GM12878 (cell line): Measurements from ENCODE around the gene HASPIN. TPM values are rescaled to one million over a fixed set of nuclear protein-coding genes. Genes with fewer than 3 reads are reported as not detected.
A peak's percentile ranks its signal among the peaks of the same experiment; 100 is the strongest.

Experiments used
- ATF3 ChIP-seq: IDR thresholded peaks from 2 replicates; pipeline ENCODE4 v1.6.1; 2011; ENCODE audit warnings: low read depth, mild to moderate bottlenecking, low read length, moderate library complexity, borderline replicate concordance; ENCODE audit errors: extremely low read depth
- BHLHE40 ChIP-seq, 2 experiments: fragments of 450-650 bp in 1 of 2; IDR thresholded peaks; 2 replicates each; pipeline ENCODE4 v1.6.1; 2011 to 2017; ENCODE audit warnings: low read depth in 2 of 2, borderline replicate concordance in 1 of 2, improper control_type of control experiment in 1 of 2, low read length in 1 of 2, mild to moderate bottlenecking in 1 of 2
- ETV6 ChIP-seq, 2 experiments: fragments of 450-650 bp in 1 of 2; IDR thresholded peaks in 1 of 2; conservative IDR thresholded peaks in 1 of 2; 2 replicates each; pipeline ENCODE4 v1.6.1; 2014; ENCODE audit warnings: antibody characterized with exemption in 1 of 2, borderline replicate concordance in 1 of 2, low read depth in 1 of 2, mild to moderate bottlenecking in 1 of 2, moderate library complexity in 1 of 2
- EZH2 ChIP-seq: IDR thresholded peaks from 2 replicates; pipeline ENCODE4 v1.6.1; 2012; ENCODE audit warnings: low read depth, mild to moderate bottlenecking, control low read depth, inconsistent platforms, low read length, borderline replicate concordance; ENCODE audit not compliant: control insufficient read depth
- IKZF2 ChIP-seq, 2 experiments: fragments of 450-650 bp; IDR thresholded peaks; 2 replicates each; pipeline ENCODE4 v1.6.1; 2017; ENCODE audit warnings: mild to moderate bottlenecking in 2 of 2, moderate library complexity in 2 of 2
- KAT2A ChIP-seq: conservative IDR thresholded peaks from 2 replicates; pipeline ENCODE4 v1.6.1; 2011; ENCODE audit warnings: low read depth, low read length; ENCODE audit not compliant: control insufficient read depth
- LARP7 ChIP-seq: fragments of 450-650 bp; IDR thresholded peaks from 2 replicates; pipeline ENCODE4 v1.6.1; 2017; ENCODE audit warnings: mild to moderate bottlenecking
- NFIC ChIP-seq: IDR thresholded peaks from 2 replicates; pipeline ENCODE4 v1.6.1; 2012; ENCODE audit warnings: low read depth, mild to moderate bottlenecking, inconsistent platforms, low read length, moderate library complexity
- NFXL1 ChIP-seq: fragments of 450-650 bp; IDR thresholded peaks from 2 replicates; pipeline ENCODE4 v1.6.1; 2017; ENCODE audit warnings: antibody characterized with exemption, mild to moderate bottlenecking, borderline replicate concordance
- NFYA ChIP-seq: IDR thresholded peaks from 2 replicates; pipeline ENCODE4 v1.6.1; 2011; ENCODE audit warnings: low read depth, mild to moderate bottlenecking, low read length, improper control_type of control experiment, borderline replicate concordance
- PAX5 ChIP-seq: IDR thresholded peaks from 2 replicates; pipeline ENCODE4 v1.6.1; 2011; ENCODE audit warnings: low read depth, low read length, borderline replicate concordance
- RAD51 ChIP-seq: fragments of 450-650 bp; IDR thresholded peaks from 2 replicates; pipeline ENCODE4 v1.6.1; 2016; ENCODE audit warnings: moderate library complexity, mild to moderate bottlenecking, inconsistent platforms
- RBBP5 ChIP-seq: fragments of 200-600 bp; sonication (generic); conservative IDR thresholded peaks from 2 replicates; pipeline ENCODE4 v1.6.1; 2016
- SMAD1 ChIP-seq: fragments of 450-650 bp; IDR thresholded peaks from 2 replicates; pipeline ENCODE4 v1.6.1; 2018; ENCODE audit warnings: mild to moderate bottlenecking, low read depth; ENCODE audit not compliant: partially characterized antibody
- SMAD5 ChIP-seq: IDR thresholded peaks from 2 replicates; pipeline ENCODE4 v1.6.1; 2016; ENCODE audit warnings: antibody characterized with exemption, low read depth
- STAT1 ChIP-seq: fragments of 450-650 bp; conservative IDR thresholded peaks from 2 replicates; pipeline ENCODE4 v1.6.1; 2014; ENCODE audit warnings: antibody characterized with exemption, mild to moderate bottlenecking
- TAF1 ChIP-seq: IDR thresholded peaks from 2 replicates; pipeline ENCODE4 v1.6.1; 2011; ENCODE audit warnings: mild to moderate bottlenecking, low read depth, low read length, borderline replicate concordance
- TCF12 ChIP-seq: IDR thresholded peaks from 2 replicates; pipeline ENCODE4 v1.6.1; 2011; ENCODE audit warnings: low read depth, mild to moderate bottlenecking, low read length
- WRNIP1 ChIP-seq: IDR thresholded peaks from 2 replicates; pipeline ENCODE4 v1.6.1; 2011; ENCODE audit warnings: low read depth, low read length, improper control_type of control experiment, borderline replicate concordance
- polyA plus RNA-seq, 11 experiments: library from polyadenylated mRNA; depleted of rRNA in 4 of 11; unstranded in 6 of 11; stranded (reverse) in 5 of 11; fragments of >200 nt; fragmentation: Nextera tagmentation in 4 of 11; fragmentation: Illumina TruSeq in 1 of 11; extraction: Ambion mirVana in 4 of 11; extraction: Trizol in 1 of 11; gene quantifications; 1 replicate in 1 of 11; 2 replicates in 10 of 11; pipeline versions ENCODE4 v1.2.1 to v1.2.3, GENCODE V29; 2011 to 2016; ENCODE audit warnings: inconsistent platforms in 2 of 11, missing spikeins in 2 of 11, low read depth in 1 of 11
- total RNA-seq, 4 experiments: library from RNA; depleted of rRNA in 3 of 4; stranded (reverse); fragments of >200 nt in 3 of 4; fragmentation: Illumina TruSeq in 1 of 4; extraction: Trizol in 1 of 4; gene quantifications; 2 replicates each; pipeline versions ENCODE4 v1.2.1 to v1.2.3, GENCODE V29; 2013 to 2021
- TF ChIP-seq, protein P1 (sequence below): fragments of 450-650 bp; IDR thresholded peaks from 2 replicates; pipeline ENCODE4 v1.6.1; 2014; ENCODE audit warnings: mild to moderate bottlenecking
- TF ChIP-seq, protein P2 (sequence below): fragments of 450-650 bp; IDR thresholded peaks from 2 replicates; pipeline ENCODE4 v1.6.1; 2016; ENCODE audit warnings: mild to moderate bottlenecking
- TF ChIP-seq, protein P3 (sequence below), 3 experiments: IDR thresholded peaks in 2 of 3; conservative IDR thresholded peaks in 1 of 3; 2 replicates each; pipeline ENCODE4 v1.5.1; 2011; ENCODE audit warnings: low read depth in 3 of 3, low read length in 3 of 3, mild to moderate bottlenecking in 3 of 3, control low read depth in 2 of 3, moderate library complexity in 2 of 3, inconsistent platforms in 1 of 3, mixed read lengths in 1 of 3; ENCODE audit not compliant: control insufficient read depth in 2 of 3, insufficient read depth in 1 of 3; ENCODE audit errors: extremely low read depth in 1 of 3
- TF ChIP-seq, protein P4 (sequence below): fragments of 150-350 bp; IDR thresholded peaks from 2 replicates; pipeline ENCODE4 v1.6.1; 2016; ENCODE audit warnings: low read depth, low read length

HASPIN gene
- total and polyA plus RNA-seq, 10 of the 15 experiments (the other 5 are each of a cell fraction or from before 2014, with no cell fraction given), result 0.80 to 18.0 (median 10.1) TPM

- TF ChIP-seq, protein P1, sequence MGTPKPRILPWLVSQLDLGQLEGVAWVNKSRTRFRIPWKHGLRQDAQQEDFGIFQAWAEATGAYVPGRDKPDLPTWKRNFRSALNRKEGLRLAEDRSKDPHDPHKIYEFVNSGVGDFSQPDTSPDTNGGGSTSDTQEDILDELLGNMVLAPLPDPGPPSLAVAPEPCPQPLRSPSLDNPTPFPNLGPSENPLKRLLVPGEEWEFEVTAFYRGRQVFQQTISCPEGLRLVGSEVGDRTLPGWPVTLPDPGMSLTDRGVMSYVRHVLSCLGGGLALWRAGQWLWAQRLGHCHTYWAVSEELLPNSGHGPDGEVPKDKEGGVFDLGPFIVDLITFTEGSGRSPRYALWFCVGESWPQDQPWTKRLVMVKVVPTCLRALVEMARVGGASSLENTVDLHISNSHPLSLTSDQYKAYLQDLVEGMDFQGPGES, result no peak
- TF ChIP-seq NFIC (peak; percentile 75; the same call in 1 of the 2 replicates), NFXL1 (no peak), KAT2A (no peak), LARP7 (no peak), STAT1 (no peak), SMAD5 (no peak), BHLHE40 (IDR thresholded peaks at IDR 0.05; ENCODE audit: borderline replicate concordance in 1 of 2, low read depth in 2 of 2, low read length in 1 of 2) (peak; percentile 83 to 94), ATF3 (no peak), PAX5 (peak; percentile 97), ETV6 (conservative IDR thresholded peaks at IDR 0.05 in 1 of 2, IDR thresholded peaks at IDR 0.05 in 1 of 2; ENCODE audit: borderline replicate concordance in 1 of 2, low read depth in 1 of 2) (no peak; a peak in 1 of 4 replicates), TCF12 (peak; percentile 87), NFYA (no peak), RAD51 (0 out of 2 replicates have a peak, but pooled peaks have one; percentile 33), WRNIP1 (no peak), RBBP5 (no peak), EZH2 (no peak), TAF1 (no peak), SMAD1 (peak; percentile 63), IKZF2 (IDR thresholded peaks at IDR 0.05) (peak; percentile 92 to 95)
- TF ChIP-seq, protein P2, sequence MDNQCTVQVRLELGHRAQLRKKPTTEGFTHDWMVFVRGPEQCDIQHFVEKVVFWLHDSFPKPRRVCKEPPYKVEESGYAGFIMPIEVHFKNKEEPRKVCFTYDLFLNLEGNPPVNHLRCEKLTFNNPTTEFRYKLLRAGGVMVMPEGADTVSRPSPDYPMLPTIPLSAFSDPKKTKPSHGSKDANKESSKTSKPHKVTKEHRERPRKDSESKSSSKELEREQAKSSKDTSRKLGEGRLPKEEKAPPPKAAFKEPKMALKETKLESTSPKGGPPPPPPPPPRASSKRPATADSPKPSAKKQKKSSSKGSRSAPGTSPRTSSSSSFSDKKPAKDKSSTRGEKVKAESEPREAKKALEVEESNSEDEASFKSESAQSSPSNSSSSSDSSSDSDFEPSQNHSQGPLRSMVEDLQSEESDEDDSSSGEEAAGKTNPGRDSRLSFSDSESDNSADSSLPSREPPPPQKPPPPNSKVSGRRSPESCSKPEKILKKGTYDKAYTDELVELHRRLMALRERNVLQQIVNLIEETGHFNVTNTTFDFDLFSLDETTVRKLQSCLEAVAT, result peak; percentile 96; the same call in 1 of the 2 replicates
- TF ChIP-seq, protein P3, sequence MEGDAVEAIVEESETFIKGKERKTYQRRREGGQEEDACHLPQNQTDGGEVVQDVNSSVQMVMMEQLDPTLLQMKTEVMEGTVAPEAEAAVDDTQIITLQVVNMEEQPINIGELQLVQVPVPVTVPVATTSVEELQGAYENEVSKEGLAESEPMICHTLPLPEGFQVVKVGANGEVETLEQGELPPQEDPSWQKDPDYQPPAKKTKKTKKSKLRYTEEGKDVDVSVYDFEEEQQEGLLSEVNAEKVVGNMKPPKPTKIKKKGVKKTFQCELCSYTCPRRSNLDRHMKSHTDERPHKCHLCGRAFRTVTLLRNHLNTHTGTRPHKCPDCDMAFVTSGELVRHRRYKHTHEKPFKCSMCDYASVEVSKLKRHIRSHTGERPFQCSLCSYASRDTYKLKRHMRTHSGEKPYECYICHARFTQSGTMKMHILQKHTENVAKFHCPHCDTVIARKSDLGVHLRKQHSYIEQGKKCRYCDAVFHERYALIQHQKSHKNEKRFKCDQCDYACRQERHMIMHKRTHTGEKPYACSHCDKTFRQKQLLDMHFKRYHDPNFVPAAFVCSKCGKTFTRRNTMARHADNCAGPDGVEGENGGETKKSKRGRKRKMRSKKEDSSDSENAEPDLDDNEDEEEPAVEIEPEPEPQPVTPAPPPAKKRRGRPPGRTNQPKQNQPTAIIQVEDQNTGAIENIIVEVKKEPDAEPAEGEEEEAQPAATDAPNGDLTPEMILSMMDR (IDR thresholded peaks at IDR 0.05 in 2 of 3, conservative IDR thresholded peaks at IDR 0.05 in 1 of 3; ENCODE audit: control insufficient read depth in 2 of 3, extremely low read depth in 1 of 3, insufficient read depth in 1 of 3, low read depth in 3 of 3, low read length in 3 of 3), result no peak
- TF ChIP-seq, protein P4, sequence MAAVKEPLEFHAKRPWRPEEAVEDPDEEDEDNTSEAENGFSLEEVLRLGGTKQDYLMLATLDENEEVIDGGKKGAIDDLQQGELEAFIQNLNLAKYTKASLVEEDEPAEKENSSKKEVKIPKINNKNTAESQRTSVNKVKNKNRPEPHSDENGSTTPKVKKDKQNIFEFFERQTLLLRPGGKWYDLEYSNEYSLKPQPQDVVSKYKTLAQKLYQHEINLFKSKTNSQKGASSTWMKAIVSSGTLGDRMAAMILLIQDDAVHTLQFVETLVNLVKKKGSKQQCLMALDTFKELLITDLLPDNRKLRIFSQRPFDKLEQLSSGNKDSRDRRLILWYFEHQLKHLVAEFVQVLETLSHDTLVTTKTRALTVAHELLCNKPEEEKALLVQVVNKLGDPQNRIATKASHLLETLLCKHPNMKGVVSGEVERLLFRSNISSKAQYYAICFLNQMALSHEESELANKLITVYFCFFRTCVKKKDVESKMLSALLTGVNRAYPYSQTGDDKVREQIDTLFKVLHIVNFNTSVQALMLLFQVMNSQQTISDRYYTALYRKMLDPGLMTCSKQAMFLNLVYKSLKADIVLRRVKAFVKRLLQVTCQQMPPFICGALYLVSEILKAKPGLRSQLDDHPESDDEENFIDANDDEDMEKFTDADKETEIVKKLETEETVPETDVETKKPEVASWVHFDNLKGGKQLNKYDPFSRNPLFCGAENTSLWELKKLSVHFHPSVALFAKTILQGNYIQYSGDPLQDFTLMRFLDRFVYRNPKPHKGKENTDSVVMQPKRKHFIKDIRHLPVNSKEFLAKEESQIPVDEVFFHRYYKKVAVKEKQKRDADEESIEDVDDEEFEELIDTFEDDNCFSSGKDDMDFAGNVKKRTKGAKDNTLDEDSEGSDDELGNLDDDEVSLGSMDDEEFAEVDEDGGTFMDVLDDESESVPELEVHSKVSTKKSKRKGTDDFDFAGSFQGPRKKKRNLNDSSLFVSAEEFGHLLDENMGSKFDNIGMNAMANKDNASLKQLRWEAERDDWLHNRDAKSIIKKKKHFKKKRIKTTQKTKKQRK, result no peak
These were observed 29.9 kb upstream of the HASPIN start (continued) for GRCh38 chr17:3693829-3694231.
